Caki2 (cell line): ENCODE measurements around the gene AQP12A. TPM values are rescaled to one million over a fixed set of nuclear protein-coding genes. Genes with fewer than 3 reads are reported as not detected.
"Not testable (repeated sequence)": the region's sequence is repeated elsewhere in the genome, so short reads cannot be mapped to it uniquely, and the experiment has no call there.

Source experiments
- DNase-seq: peaks from one replicate; pipeline ENCODE4 v3.0.0-alpha.2; 2015; ENCODE audit warnings: low read depth
- in situ Hi-C: cut with HindIII; loops from 2 replicates; pipeline ENCODE4 v1.10.0; 2016; ENCODE audit warnings: low sequenced_read_pairs, low pct_unique_long_range_greater_than_20kb, mixed read lengths
- total RNA-seq: library from RNA; depleted of rRNA; stranded (reverse); fragments of >200 nt; shearing (Covaris generic); gene quantifications from 2 replicates; pipeline ENCODE4 v1.2.3, GENCODE V29; 2014; ENCODE audit warnings: low replicate concordance

AQP12A gene
- total RNA-seq, 1 experiment from 2014 or later: not detected

- no peak for DNase-seq
- in situ Hi-C loops: no loop called here
Observed at GRCh38 chr2:240651185-240651584, 40.5 kb upstream of the AQP12A start.

- no peak for DNase-seq
- in situ Hi-C loops: no loop called here
Observed at GRCh38 chr2:240655931-240656886, 35.5 kb upstream of the AQP12A start.

GRCh38 chr2:240659883-240660282 lies 31.8 kb upstream of the AQP12A start:
- in situ Hi-C loops, DNase-seq: not testable (repeated sequence)

- peak; percentile 1 for DNase-seq
- in situ Hi-C loops: no loop called here
Observed at GRCh38 chr2:240662681-240663080, 29.0 kb upstream of the AQP12A start.

- in situ Hi-C loops: no loop called here
- DNase-seq: no peak
Observed at GRCh38 chr2:240663546-240664190, 28.0 kb upstream of the AQP12A start.

- DNase-seq: no peak
- in situ Hi-C loops: no loop called here
Observed at GRCh38 chr2:240664622-240665021, 27.0 kb upstream of the AQP12A start.

- DNase-seq: no peak
- in situ Hi-C loops: no loop called here
Observed at GRCh38 chr2:240670402-240670801, 21.3 kb upstream of the AQP12A start.

GRCh38 chr2:240670950-240671349 lies 20.7 kb upstream of the AQP12A start:
- in situ Hi-C loops: no loop called here
- no peak for DNase-seq

- in situ Hi-C loops: no loop called here
- DNase-seq: no peak
Observed at GRCh38 chr2:240672076-240672700, 19.5 kb upstream of the AQP12A start.

GRCh38 chr2:240672701-240673190 lies 18.9 kb upstream of the AQP12A start:
- no peak for DNase-seq
- in situ Hi-C loops: no loop called here

GRCh38 chr2:240674461-240675184 lies 17.0 kb upstream of the AQP12A start:
- in situ Hi-C loops, DNase-seq: not testable (repeated sequence)

GRCh38 chr2:240675345-240675744 lies 16.3 kb upstream of the AQP12A start:
- in situ Hi-C loops, DNase-seq: not testable (repeated sequence)

GRCh38 chr2:240678043-240678442 lies 13.6 kb upstream of the AQP12A start:
- DNase-seq, in situ Hi-C loops: not testable (repeated sequence)

GRCh38 chr2:240678909-240679308 lies 12.8 kb upstream of the AQP12A start:
- in situ Hi-C loops, DNase-seq: not testable (repeated sequence)

- in situ Hi-C loops, DNase-seq: not testable (repeated sequence)
Observed at GRCh38 chr2:240680185-240680584, 11.5 kb upstream of the AQP12A start.

- in situ Hi-C loops: not testable (repeated sequence)
Observed at GRCh38 chr2:240682431-240683224, 9.0 kb upstream of the AQP12A start, which contains the start of gene AQP12B. TSS of gene AQP12B (minus strand) at chr2:240682885. CDS start at chr2:240682837, 48 bp downstream.

GRCh38 chr2:240683329-240683979 lies 8.2 kb upstream of the AQP12A start:
- DNase-seq, in situ Hi-C loops: not testable (repeated sequence)

More at GRCh38 chr2:240682431-240683224, 9.0 kb upstream of the AQP12A start, which contains the start of gene AQP12B:
- DNase-seq: not testable (repeated sequence)
